ENCODE measurements around the gene PRKAR1B.
"Not testable (repeated sequence)": the region's sequence is repeated elsewhere in the genome, so short reads cannot be mapped to it uniquely, and the experiment has no call there.

Gene PRKAR1B

GRCh38 chr7:552868-553635 lies 174.0 kb downstream of the PRKAR1B start:
- no peak for DNase-seq (ENCODE audit: low read depth in 2 of 2)
- no peak overlapping the region for H3K4me3 ChIP-seq (replicated peaks in 1 of 2; ENCODE audit: low read depth in 2 of 2, low read length in 2 of 2)
- TF ChIP-seq, protein P1, sequence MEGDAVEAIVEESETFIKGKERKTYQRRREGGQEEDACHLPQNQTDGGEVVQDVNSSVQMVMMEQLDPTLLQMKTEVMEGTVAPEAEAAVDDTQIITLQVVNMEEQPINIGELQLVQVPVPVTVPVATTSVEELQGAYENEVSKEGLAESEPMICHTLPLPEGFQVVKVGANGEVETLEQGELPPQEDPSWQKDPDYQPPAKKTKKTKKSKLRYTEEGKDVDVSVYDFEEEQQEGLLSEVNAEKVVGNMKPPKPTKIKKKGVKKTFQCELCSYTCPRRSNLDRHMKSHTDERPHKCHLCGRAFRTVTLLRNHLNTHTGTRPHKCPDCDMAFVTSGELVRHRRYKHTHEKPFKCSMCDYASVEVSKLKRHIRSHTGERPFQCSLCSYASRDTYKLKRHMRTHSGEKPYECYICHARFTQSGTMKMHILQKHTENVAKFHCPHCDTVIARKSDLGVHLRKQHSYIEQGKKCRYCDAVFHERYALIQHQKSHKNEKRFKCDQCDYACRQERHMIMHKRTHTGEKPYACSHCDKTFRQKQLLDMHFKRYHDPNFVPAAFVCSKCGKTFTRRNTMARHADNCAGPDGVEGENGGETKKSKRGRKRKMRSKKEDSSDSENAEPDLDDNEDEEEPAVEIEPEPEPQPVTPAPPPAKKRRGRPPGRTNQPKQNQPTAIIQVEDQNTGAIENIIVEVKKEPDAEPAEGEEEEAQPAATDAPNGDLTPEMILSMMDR (IDR thresholded peaks at IDR 0.05; ENCODE audit: low read depth, low read length) = no peak

DNA sequence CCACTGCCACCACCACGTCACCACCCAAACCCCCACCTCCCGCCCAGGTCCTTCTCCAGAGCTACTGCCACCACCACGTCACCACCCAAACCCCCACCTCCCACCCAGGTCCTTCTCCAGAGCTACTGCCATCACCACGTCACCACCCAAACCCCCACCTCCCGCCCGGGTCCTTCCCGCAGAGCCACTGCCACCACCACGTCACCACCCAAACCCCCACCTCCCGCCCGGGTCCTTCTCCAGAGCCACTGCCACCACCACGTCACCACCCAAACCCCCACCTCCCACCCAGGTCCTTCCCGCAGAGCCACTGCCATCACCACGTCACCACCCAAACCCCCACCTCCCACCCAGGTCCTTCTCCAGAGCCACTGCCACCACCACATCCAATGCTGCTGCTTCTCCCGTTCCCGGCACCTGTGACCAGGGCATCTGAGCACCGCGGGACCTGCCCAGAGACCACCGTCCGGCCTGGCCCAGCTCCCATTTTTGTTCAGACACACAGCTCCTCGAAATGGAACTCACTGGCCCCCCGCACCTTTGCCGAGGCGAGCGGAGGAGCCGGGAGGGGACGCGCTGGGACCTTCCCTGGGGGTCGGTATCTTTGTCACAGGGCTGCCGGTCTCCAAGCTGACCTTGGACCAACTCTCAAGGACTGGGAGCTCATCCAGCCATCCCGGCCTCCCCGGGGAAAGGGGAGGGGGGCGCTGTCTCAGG lies 174.8 kb downstream of the PRKAR1B start:
- DNase-seq (ENCODE audit: low read depth in 2 of 2); H3K4me3 ChIP-seq (replicated peaks in 1 of 2; ENCODE audit: low read depth in 2 of 2, low read length in 2 of 2): not testable (repeated sequence)

DNA sequence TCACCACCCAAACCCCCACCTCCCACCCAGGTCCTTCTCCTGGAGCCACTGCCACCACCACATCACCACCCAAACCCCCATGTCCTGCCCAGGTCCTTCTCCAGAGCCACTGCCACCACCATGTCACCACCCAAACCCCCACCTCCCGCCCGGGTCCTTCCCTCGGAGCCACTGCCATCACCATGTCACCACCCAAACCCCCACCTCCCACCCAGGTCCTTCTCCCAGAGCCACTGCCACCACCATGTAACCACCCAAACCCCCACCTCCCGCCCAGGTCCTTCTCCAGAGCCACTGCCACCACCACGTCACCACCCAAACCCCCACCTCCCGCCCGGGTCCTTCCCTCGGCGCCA lies 175.5 kb downstream of the PRKAR1B start:
- not testable (repeated sequence) for DNase-seq (ENCODE audit: low read depth in 2 of 2); H3K4me3 ChIP-seq (replicated peaks in 1 of 2; ENCODE audit: low read depth in 2 of 2, low read length in 2 of 2)

GRCh38 chr7:550881-551614 lies 176.0 kb downstream of the PRKAR1B start:
- TF ChIP-seq, protein P1 (IDR thresholded peaks at IDR 0.05; ENCODE audit: low read depth, low read length) = no peak

DNA sequence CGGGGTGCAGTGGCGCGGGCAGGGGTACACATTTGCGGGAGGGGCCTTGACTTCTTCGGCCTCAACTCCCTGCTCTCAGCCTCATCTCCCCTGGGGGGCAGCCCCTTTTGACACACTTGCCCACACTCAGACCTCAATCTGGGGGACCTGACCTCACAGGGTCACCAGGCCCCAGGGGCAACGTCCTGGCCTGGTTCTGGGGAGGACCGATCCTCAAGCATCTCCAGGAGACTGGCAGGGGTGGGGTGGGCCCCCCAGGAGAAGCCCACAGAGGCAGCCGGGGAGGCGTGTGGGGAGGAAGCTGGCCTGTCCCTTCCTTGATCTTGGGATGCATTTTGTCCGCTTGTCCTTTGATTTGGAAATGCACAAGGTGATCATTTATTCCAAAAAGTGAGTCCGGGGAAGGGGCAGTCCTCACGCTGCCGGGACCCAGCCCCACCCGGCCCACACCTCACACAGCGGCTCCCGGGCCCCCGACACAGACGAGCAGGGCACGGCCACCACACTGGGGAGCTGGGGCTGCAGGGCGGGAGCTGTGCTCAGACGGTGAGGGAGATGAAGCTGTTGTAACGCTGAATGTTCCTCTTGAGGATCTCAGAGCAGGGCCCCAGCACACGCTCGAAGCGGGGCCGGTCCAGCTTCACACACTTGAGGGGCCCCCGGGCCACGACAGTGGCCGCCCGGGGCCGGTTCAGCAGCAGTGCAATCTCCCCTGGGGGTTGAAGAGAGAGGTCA lies 177.0 kb downstream of the PRKAR1B start:
- TF ChIP-seq, protein P1 (IDR thresholded peaks at IDR 0.05; ENCODE audit: low read depth, low read length) = no peak
- DNase-seq (ENCODE audit: low read depth in 2 of 2) = no peak
- no peak overlapping the region for H3K4me3 ChIP-seq (replicated peaks in 1 of 2; ENCODE audit: low read depth in 2 of 2, low read length in 2 of 2)

More at GRCh38 chr7:550881-551614, 176.0 kb downstream of the PRKAR1B start:
- no peak for DNase-seq (ENCODE audit: low read depth in 2 of 2)
- no peak overlapping the region for H3K4me3 ChIP-seq (replicated peaks in 1 of 2; ENCODE audit: low read depth in 2 of 2, low read length in 2 of 2)

DNA sequence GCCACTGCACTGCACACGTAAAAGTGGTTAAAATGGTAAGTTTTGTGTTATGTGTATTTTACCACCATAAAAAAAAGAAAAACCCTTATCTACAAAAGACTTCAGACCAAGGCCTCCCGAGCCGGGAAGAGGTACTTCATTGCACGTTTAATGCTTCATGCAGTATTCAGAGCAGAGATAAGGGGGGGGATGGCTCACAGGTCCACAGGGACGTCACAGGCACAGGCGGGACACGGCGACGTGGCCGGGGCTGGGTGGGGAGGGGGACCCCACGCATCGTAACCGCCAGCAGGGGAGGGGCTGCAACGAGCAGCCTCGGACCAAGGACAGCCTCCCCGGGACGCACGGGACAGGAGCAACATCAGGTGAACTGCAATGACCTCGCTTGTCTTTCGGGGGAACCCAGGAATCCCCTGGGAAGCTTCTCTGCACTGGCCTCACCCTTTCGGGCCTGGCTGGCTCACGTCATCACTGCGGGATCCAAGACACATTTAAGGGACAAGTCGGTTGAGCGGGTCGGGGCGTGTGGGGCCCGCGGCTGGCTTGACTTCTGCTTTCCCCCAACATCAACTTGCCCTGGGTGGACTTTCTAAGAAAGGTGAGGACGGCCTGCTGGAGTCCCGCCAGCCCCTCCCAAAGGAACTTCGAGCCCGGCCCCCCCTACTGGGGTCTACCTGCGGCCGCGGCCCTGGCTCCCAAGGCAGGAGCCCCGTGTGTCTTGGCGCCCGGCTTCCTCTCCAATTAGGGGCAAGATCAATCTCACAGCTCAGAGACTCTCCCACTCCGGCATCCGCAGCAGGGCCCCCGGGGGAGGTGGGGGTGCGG lies 177.8 kb downstream of the PRKAR1B start:
- TF ChIP-seq, protein P1 (IDR thresholded peaks at IDR 0.05; ENCODE audit: low read depth, low read length) = no peak
- H3K4me3 ChIP-seq (replicated peaks in 1 of 2; ENCODE audit: low read depth in 2 of 2, low read length in 2 of 2) = no peak overlapping the region
- DNase-seq (ENCODE audit: low read depth in 2 of 2) = no peak

GRCh38 chr7:548401-548800 lies 178.7 kb downstream of the PRKAR1B start:
- DNase-seq (ENCODE audit: low read depth in 2 of 2) = no peak
- TF ChIP-seq, protein P1 (IDR thresholded peaks at IDR 0.05; ENCODE audit: low read depth, low read length) = no peak
- H3K4me3 ChIP-seq (replicated peaks in 1 of 2; ENCODE audit: low read depth in 2 of 2, low read length in 2 of 2) = no peak overlapping the region
